ENCODE results near the gene ZC3H7B. TPM values are rescaled to one million over a fixed set of nuclear protein-coding genes. Genes with fewer than 3 reads are reported as not detected.

The ZC3H7B gene
- total and polyA plus RNA-seq, 2 experiments from 2014 or later: 5.4 to 54.9 TPM

DNA sequence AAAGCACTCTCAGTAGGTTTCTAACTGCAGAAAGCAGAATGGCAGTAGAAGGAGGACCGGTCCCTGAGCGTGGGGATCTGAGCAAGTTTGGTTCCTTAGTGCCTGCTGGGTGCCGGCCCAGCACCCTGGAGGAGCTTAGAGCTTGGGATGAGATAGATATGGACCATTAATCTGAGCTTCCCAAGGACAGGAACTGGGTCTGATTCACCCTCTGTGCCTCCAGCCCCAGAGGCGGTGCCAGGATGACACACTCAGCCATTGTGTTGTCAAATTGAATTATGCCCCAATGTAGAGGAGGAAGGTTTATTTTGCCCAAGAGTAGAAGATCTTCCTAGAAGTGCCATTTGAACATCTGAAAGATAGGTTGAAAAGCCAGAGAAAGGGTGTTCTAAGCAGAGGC, 4.3 kb downstream of the ZC3H7B start:
- peak overlapping the region; percentile 69 for H3K27ac ChIP-seq

DNA sequence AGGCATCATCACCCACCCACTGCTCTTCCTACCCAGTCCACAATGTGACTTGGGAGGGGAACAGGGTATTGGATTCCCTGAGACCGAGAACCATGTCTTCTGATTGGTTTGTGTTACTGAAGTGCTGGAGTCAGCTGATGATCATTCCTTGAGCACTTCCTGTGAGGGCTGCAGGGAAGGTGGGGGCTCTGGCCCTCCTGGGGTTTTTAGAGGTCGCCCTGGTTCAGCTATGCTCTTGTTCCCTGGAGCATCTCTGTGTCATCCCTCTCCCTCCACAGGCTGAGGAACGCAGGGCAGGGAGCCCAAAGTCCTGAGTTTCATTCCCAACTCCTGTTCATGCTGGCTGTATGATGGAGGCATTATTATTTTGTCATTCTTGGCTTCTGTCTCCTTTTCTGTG, 6.7 kb downstream of the ZC3H7B start:
- peak; percentile 89 for DNase-seq
- 19 to 35% methylated on average over 3 of the region's 3 CpGs for WGBS, 2 experiments (ENCODE audit: low coverage in 1 of 2, low lambda C conversion rate in 2 of 2, missing lambda C conversion rate in 2 of 2)
- H3K4me1 ChIP-seq (ENCODE audit: insufficient read depth): peaks cover 36% of the 10 kb centered on the region
- in situ Hi-C loops (cut with MboI): no loop called here
- TF ChIP-seq EZH2phosphoT487 (IDR thresholded peaks at IDR 0.05; ENCODE audit: insufficient read depth, low read depth): no peak
- no peak for TF ChIP-seq EZH2 (IDR thresholded peaks at IDR 0.05; ENCODE audit: insufficient read depth, poor library complexity, severe bottlenecking)
- no peaks in the 10 kb centered on the region; the same call in 1 of the 2 replicates for H4K20me1 ChIP-seq (ENCODE audit: insufficient read depth)
- H3K27ac ChIP-seq: peak overlapping the region; percentile 85
- H3K36me3 ChIP-seq (ENCODE audit: low read depth): no peaks in the 10 kb centered on the region
- H3K9ac ChIP-seq: peak overlapping the region; percentile 56
- H3F3A ChIP-seq (ENCODE audit: insufficient read depth): peaks cover 46% of the 10 kb centered on the region
- peak overlapping the region; percentile 32; the same call in 1 of the 2 replicates for H3K4me3 ChIP-seq
- H3K9me2 ChIP-seq (ENCODE audit: insufficient read depth): no peaks in the 10 kb centered on the region
- no peaks in the 10 kb centered on the region for H3K9me3 ChIP-seq (ENCODE audit: low read depth)
- H3K27me3 ChIP-seq (replicated peaks; ENCODE audit: insufficient read depth): no peaks in the 10 kb centered on the region
- H2AFZ ChIP-seq: peak overlapping the region; percentile 39; the same call in 1 of the 2 replicates
- peak overlapping the region; percentile 76 for H3K4me2 ChIP-seq (ENCODE audit: unreplicated experiment)
- peaks cover 98% of the 10 kb centered on the region for H3K79me2 ChIP-seq (ENCODE audit: insufficient read depth)

More for the DNA sequence above, 4.3 kb downstream of the ZC3H7B start:
- H3K4me2 ChIP-seq (ENCODE audit: unreplicated experiment): peak overlapping the region; percentile 62
- DNase-seq: peak; percentile 95
- H3F3A ChIP-seq (ENCODE audit: insufficient read depth): peaks cover 49% of the 10 kb centered on the region
- no peak overlapping the region for H3K9ac ChIP-seq
- TF ChIP-seq EZH2phosphoT487 (IDR thresholded peaks at IDR 0.05; ENCODE audit: insufficient read depth, low read depth): no peak
- in situ Hi-C loops (cut with MboI): no loop called here
- H3K9me3 ChIP-seq (ENCODE audit: low read depth): no peaks in the 10 kb centered on the region
- H4K20me1 ChIP-seq (ENCODE audit: insufficient read depth): no peaks in the 10 kb centered on the region
- H3K79me2 ChIP-seq (ENCODE audit: insufficient read depth): peaks cover 98% of the 10 kb centered on the region
- H2AFZ ChIP-seq: no peak overlapping the region
- peaks cover 40% of the 10 kb centered on the region for H3K4me1 ChIP-seq (ENCODE audit: insufficient read depth)
- no peaks in the 10 kb centered on the region for H3K36me3 ChIP-seq (ENCODE audit: low read depth)
- no peaks in the 10 kb centered on the region for H3K27me3 ChIP-seq (replicated peaks; ENCODE audit: insufficient read depth)
- peak overlapping the region; percentile 26; the same call in 1 of the 2 replicates for H3K4me3 ChIP-seq
- 8 to 9% methylated on average over 4 of the region's 4 CpGs for WGBS, 2 experiments (ENCODE audit: low coverage in 1 of 2, low lambda C conversion rate in 2 of 2, missing lambda C conversion rate in 2 of 2)
- H3K9me2 ChIP-seq (ENCODE audit: insufficient read depth): no peaks in the 10 kb centered on the region

DNA sequence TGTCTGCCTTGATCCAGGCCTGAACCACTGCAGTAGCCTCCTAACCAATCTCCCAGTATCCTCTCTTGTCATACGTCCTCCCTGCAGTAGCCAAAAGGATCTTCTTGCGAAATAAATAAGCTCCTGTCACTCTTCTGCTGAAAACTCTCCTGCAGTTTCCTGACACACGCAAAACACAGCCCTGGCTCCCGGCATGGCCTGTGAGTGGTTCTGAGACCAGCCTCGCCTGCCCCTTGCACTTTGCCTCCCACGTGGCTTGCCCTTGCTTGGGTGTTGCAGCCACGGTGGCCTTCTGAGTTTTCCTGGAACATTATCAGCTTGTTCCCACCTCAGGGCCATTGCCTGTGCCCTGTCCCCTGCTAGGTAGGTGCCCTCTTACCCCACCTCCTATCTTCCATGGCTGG, 7.2 kb downstream of the ZC3H7B start:
- no peak for TF ChIP-seq EZH2 (IDR thresholded peaks at IDR 0.05; ENCODE audit: insufficient read depth, poor library complexity, severe bottlenecking)
- TF ChIP-seq EZH2phosphoT487 (IDR thresholded peaks at IDR 0.05; ENCODE audit: insufficient read depth, low read depth): no peak
- H3K9me2 ChIP-seq (ENCODE audit: insufficient read depth): no peaks in the 10 kb centered on the region
- peak overlapping the region; percentile 85 for H3K27ac ChIP-seq
- H3K4me3 ChIP-seq: no peak overlapping the region
- in situ Hi-C loops (cut with MboI): no loop called here
- 21 to 23% methylated on average over 7 of the region's 7 CpGs for WGBS, 2 experiments (ENCODE audit: low coverage in 1 of 2, low lambda C conversion rate in 2 of 2, missing lambda C conversion rate in 2 of 2)
- no peaks in the 10 kb centered on the region for H3K27me3 ChIP-seq (replicated peaks; ENCODE audit: insufficient read depth)
- H3K36me3 ChIP-seq (ENCODE audit: low read depth): no peaks in the 10 kb centered on the region
- peak overlapping the region; percentile 76 for H3K4me2 ChIP-seq (ENCODE audit: unreplicated experiment)
- DNase-seq: peak; percentile 53
- H3K9ac ChIP-seq: peak overlapping the region; percentile 56
- H3K9me3 ChIP-seq (ENCODE audit: low read depth): no peaks in the 10 kb centered on the region
- H3K79me2 ChIP-seq (ENCODE audit: insufficient read depth): peaks cover 98% of the 10 kb centered on the region
- H4K20me1 ChIP-seq (ENCODE audit: insufficient read depth): no peaks in the 10 kb centered on the region; the same call in 1 of the 2 replicates
- H3K4me1 ChIP-seq (ENCODE audit: insufficient read depth): peaks cover 36% of the 10 kb centered on the region
- H3F3A ChIP-seq (ENCODE audit: insufficient read depth): peaks cover 44% of the 10 kb centered on the region
- peak overlapping the region; percentile 39; the same call in 1 of the 2 replicates for H2AFZ ChIP-seq

DNA sequence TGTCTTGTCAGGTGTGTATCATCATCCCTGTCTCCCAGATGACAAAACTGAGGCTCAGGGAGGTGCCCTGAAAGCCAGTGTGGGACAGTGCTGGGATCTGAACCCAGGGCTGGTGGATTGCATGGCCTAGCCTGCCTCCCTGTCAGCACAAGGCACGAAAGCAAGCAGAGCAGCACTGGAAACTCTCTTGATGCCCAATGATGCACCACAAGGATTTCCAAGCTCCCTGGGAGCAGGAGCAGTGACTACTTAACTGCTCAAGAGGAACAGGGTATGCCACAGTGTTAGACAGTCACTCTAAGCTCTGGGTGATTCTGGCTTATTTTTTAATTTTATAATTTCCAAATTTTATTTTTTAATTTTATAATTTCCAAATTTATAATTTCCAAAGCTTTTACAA, 9.0 kb downstream of the ZC3H7B start:
- no peaks in the 10 kb centered on the region for H3K9me2 ChIP-seq (ENCODE audit: insufficient read depth)
- H3K9me3 ChIP-seq (ENCODE audit: low read depth): no peaks in the 10 kb centered on the region
- H3K27ac ChIP-seq: no peak overlapping the region
- no peaks in the 10 kb centered on the region for H3K36me3 ChIP-seq (ENCODE audit: low read depth)
- peaks cover 30% of the 10 kb centered on the region for H3F3A ChIP-seq (ENCODE audit: insufficient read depth)
- H3K4me2 ChIP-seq (ENCODE audit: unreplicated experiment): no peak overlapping the region
- TF ChIP-seq EZH2phosphoT487 (IDR thresholded peaks at IDR 0.05; ENCODE audit: insufficient read depth, low read depth) (no peak), EZH2 (IDR thresholded peaks at IDR 0.05; ENCODE audit: insufficient read depth, poor library complexity, severe bottlenecking) (no peak)
- in situ Hi-C loops (cut with MboI): no loop called here
- no peak overlapping the region for H3K9ac ChIP-seq
- 92 to 100% methylated on average over 1 of the region's 1 CpG for WGBS, 2 experiments (ENCODE audit: low coverage in 1 of 2, low lambda C conversion rate in 2 of 2, missing lambda C conversion rate in 2 of 2)
- no peak for DNase-seq
- peaks cover 98% of the 10 kb centered on the region for H3K79me2 ChIP-seq (ENCODE audit: insufficient read depth)
- H3K27me3 ChIP-seq (replicated peaks; ENCODE audit: insufficient read depth): no peaks in the 10 kb centered on the region
- no peaks in the 10 kb centered on the region; the same call in 1 of the 2 replicates for H4K20me1 ChIP-seq (ENCODE audit: insufficient read depth)
- H2AFZ ChIP-seq: no peak overlapping the region
- peaks cover 30% of the 10 kb centered on the region for H3K4me1 ChIP-seq (ENCODE audit: insufficient read depth)
- H3K4me3 ChIP-seq: no peak overlapping the region
